ENCODE results near the gene LONRF2. TPM values are rescaled to one million over a fixed set of nuclear protein-coding genes. Genes with fewer than 3 reads are reported as not detected.

Gene LONRF2
- polyA plus RNA-seq, 2 of the 4 experiments (the other 2 are of a cell fraction) = 4.8 to 17.9 TPM

DNA sequence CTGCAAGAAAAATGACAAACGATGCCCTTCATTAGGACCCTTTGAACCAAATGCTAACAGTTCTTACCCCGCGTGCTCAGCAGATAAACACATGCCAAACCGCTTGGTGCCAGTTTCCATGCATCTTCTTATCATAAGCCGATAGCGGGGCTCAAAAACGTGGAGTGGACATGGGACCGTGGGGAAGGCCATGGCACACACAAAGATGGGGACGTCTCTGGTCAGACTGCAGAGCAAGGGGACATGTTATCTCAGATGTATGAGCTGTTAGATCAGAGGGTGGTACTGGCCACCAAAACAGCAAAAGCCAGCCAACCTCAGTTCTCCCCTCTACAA, 28.2 kb downstream of the LONRF2 start:
- DNase-seq (ENCODE audit: low read depth in 1 of 2, low spot score in 1 of 2) (no peak), ATAC-seq (no peak), FAIRE-seq (no peak)
- ChIA-PET POLR2A (no interaction called here), CTCF (interaction anchor here (2.7 to 10.0 kb wide), 3 partner anchors 20 to 32 kb away, joined by 10 to 93 read pairs (median 41); partner anchors contain the start of gene LONRF2)
- Histone ChIP-seq H3K9me3 (no peaks in the 10 kb centered on the region), H3K4me3 (no peak overlapping the region), H3K27ac (peak overlapping the region; percentile 98 to 99; a peak in 5 of 6 replicates), H3K4me1 (peaks cover 39% of the 10 kb centered on the region), H3K4me2 (peak overlapping the region; percentile 87; the same call in 1 of the 3 replicates)
- 94% methylated on average over 9 of the region's 9 CpGs for WGBS (ENCODE audit: missing lambda C conversion rate)
- TF ChIP-seq TP53 (CRISPR knock-in tag; IDR thresholded peaks at IDR 0.05) (no peak), SREBF2 (IDR thresholded peaks at IDR 0.05) (no peak), ZSCAN20 (CRISPR knock-in tag; IDR thresholded peaks at IDR 0.05) (no peak)
- TF ChIP-seq, protein P1, sequence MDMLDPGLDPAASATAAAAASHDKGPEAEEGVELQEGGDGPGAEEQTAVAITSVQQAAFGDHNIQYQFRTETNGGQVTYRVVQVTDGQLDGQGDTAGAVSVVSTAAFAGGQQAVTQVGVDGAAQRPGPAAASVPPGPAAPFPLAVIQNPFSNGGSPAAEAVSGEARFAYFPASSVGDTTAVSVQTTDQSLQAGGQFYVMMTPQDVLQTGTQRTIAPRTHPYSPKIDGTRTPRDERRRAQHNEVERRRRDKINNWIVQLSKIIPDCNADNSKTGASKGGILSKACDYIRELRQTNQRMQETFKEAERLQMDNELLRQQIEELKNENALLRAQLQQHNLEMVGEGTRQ (IDR thresholded peaks at IDR 0.05) = no peak

GRCh38 chr2:100293341-100294161, 28.8 kb downstream of the LONRF2 start:
- Histone ChIP-seq H3K9me3 (no peaks in the 10 kb centered on the region), H3K27ac (peak overlapping the region; percentile 98 to 99), H3K4me1 (peaks cover 39% of the 10 kb centered on the region), H3K4me2 (peak overlapping the region; percentile 87), H3K4me3 (no peak overlapping the region)
- 83% methylated on average over 9 of the region's 9 CpGs for WGBS (ENCODE audit: missing lambda C conversion rate)
- ChIA-PET CTCF (interaction anchor here (2.0 to 10.0 kb wide), 4 partner anchors 8 to 32 kb away, joined by 8 to 93 read pairs (median 26); partner anchors contain the start of gene LONRF2), POLR2A (no interaction called here)
- ATAC-seq = no peak
- TF ChIP-seq, protein P2, sequence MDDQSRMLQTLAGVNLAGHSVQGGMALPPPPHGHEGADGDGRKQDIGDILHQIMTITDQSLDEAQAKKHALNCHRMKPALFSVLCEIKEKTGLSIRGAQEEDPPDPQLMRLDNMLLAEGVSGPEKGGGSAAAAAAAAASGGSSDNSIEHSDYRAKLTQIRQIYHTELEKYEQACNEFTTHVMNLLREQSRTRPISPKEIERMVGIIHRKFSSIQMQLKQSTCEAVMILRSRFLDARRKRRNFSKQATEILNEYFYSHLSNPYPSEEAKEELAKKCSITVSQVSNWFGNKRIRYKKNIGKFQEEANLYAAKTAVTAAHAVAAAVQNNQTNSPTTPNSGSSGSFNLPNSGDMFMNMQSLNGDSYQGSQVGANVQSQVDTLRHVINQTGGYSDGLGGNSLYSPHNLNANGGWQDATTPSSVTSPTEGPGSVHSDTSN (IDR thresholded peaks at IDR 0.05) = no peak
- TF ChIP-seq ZFP36 (IDR thresholded peaks at IDR 0.05; ENCODE audit: borderline replicate concordance, partially characterized antibody) (no peak), NPAS2 (CRISPR knock-in tag; IDR thresholded peaks at IDR 0.05; ENCODE audit: borderline replicate concordance) (no peak), POLR2AphosphoS2 (conservative IDR thresholded peaks at IDR 0.05; ENCODE audit: low read length) (no peak), ATOH8 (CRISPR knock-in tag; IDR thresholded peaks at IDR 0.05; ENCODE audit: low read depth) (no peak), GATA3 (IDR thresholded peaks at IDR 0.05; ENCODE audit: borderline replicate concordance) (no peak), ESRRA (IDR thresholded peaks at IDR 0.05; ENCODE audit: borderline replicate concordance, low read length) (no peak), RAD21 (conservative IDR thresholded peaks at IDR 0.05 in 1 of 2, IDR thresholded peaks at IDR 0.05 in 1 of 2) (no peak), FOSB (CRISPR knock-in tag; IDR thresholded peaks at IDR 0.05) (no peak), HOXA7 (CRISPR knock-in tag; IDR thresholded peaks at IDR 0.05) (no peak), E2F6 (IDR thresholded peaks at IDR 0.05; ENCODE audit: borderline replicate concordance, low read depth) (no peak), EHF (CRISPR knock-in tag; IDR thresholded peaks at IDR 0.05) (no peak), RFX5 (IDR thresholded peaks at IDR 0.05) (no peak), HEYL (CRISPR knock-in tag; IDR thresholded peaks at IDR 0.05) (no peak), CBX2 (IDR thresholded peaks at IDR 0.05; ENCODE audit: borderline replicate concordance, low read depth) (no peak), ZC3H11A (IDR thresholded peaks at IDR 0.05) (no peak)
- TF ChIP-seq, protein P3, sequence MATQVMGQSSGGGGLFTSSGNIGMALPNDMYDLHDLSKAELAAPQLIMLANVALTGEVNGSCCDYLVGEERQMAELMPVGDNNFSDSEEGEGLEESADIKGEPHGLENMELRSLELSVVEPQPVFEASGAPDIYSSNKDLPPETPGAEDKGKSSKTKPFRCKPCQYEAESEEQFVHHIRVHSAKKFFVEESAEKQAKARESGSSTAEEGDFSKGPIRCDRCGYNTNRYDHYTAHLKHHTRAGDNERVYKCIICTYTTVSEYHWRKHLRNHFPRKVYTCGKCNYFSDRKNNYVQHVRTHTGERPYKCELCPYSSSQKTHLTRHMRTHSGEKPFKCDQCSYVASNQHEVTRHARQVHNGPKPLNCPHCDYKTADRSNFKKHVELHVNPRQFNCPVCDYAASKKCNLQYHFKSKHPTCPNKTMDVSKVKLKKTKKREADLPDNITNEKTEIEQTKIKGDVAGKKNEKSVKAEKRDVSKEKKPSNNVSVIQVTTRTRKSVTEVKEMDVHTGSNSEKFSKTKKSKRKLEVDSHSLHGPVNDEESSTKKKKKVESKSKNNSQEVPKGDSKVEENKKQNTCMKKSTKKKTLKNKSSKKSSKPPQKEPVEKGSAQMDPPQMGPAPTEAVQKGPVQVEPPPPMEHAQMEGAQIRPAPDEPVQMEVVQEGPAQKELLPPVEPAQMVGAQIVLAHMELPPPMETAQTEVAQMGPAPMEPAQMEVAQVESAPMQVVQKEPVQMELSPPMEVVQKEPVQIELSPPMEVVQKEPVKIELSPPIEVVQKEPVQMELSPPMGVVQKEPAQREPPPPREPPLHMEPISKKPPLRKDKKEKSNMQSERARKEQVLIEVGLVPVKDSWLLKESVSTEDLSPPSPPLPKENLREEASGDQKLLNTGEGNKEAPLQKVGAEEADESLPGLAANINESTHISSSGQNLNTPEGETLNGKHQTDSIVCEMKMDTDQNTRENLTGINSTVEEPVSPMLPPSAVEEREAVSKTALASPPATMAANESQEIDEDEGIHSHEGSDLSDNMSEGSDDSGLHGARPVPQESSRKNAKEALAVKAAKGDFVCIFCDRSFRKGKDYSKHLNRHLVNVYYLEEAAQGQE (IDR thresholded peaks at IDR 0.05) = no peak
- TF ChIP-seq, protein P4, sequence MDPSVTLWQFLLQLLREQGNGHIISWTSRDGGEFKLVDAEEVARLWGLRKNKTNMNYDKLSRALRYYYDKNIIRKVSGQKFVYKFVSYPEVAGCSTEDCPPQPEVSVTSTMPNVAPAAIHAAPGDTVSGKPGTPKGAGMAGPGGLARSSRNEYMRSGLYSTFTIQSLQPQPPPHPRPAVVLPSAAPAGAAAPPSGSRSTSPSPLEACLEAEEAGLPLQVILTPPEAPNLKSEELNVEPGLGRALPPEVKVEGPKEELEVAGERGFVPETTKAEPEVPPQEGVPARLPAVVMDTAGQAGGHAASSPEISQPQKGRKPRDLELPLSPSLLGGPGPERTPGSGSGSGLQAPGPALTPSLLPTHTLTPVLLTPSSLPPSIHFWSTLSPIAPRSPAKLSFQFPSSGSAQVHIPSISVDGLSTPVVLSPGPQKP (IDR thresholded peaks at IDR 0.05; ENCODE audit: low read depth, low read length) = no peak
- FAIRE-seq = no peak
- DNase-seq (ENCODE audit: low read depth in 1 of 2, low spot score in 1 of 2) = peak in 1 of 2 experiments; percentile 45
